Measurements from ENCODE around the gene PACRG. TPM values are rescaled to one million over a fixed set of nuclear protein-coding genes. Genes with fewer than 3 reads are reported as not detected.

PACRG gene
- total RNA-seq, 2 experiments from 2014 or later, result not detected

DNA sequence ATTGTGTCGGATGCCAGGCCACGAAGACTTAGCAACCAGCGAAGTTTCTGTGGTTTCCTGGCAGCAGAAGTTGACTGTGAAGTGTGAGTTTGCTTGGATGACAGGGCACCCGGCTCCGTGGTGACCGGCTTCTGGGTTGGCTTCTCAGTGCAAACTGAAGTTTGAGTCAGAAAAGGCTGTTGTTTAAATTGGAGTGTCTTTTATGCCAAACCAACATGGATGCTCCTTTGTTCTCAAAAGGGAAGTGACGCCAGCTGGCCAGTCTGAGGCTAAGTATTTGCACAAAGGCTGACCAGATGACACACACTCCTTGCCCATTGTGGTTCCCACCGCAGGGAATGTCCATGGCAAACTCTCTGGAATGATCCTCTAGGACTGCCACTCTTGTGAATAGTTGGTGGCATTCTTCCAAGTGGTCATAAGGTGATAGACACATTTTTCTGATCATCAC lies 521.9 kb downstream of the PACRG start:
- no peak overlapping the region for H2AFZ ChIP-seq (ENCODE audit: low read length)
- intact Hi-C loops (cut with micrococcal nuclease; ENCODE audit: unreplicated experiment), result no loop called here
- DNase-seq (ENCODE audit: low spot score), result no peak
- H3K4me1 ChIP-seq (ENCODE audit: insufficient read depth, low read length, poor library complexity, severe bottlenecking), result no peaks in the 10 kb centered on the region
- H3K36me3 ChIP-seq (ENCODE audit: insufficient read depth, low read length), result no peaks in the 10 kb centered on the region
- no peaks in the 10 kb centered on the region for H3K9me2 ChIP-seq (ENCODE audit: insufficient read depth, low read length)
- TF ChIP-seq EZH2phosphoT487 (IDR thresholded peaks at IDR 0.05; ENCODE audit: borderline replicate concordance, low read depth, low read length) (no peak), CTCF (conservative IDR thresholded peaks at IDR 0.05; ENCODE audit: low read length) (no peak)
- no peak overlapping the region for H3K27ac ChIP-seq (ENCODE audit: low read depth, low read length, poor library complexity, severe bottlenecking)
- H3K4me2 ChIP-seq (ENCODE audit: low read length), result no peak overlapping the region
- BruUV-seq (replicated peaks), result no TSS peak
- ChIA-PET POLR2A (interaction anchor here (0.5 kb wide), 1 partner anchor 637 kb away, joined by 3 read pairs; no protein-coding TSS in a partner anchor), CTCF (ENCODE audit: unreplicated experiment) (no interaction called here)
- no peaks in the 10 kb centered on the region for H4K20me1 ChIP-seq (ENCODE audit: insufficient read depth, low read length)
- no peaks in the 10 kb centered on the region for H3K79me2 ChIP-seq (ENCODE audit: insufficient read depth, low read depth, low read length)
- H3K9me3 ChIP-seq (ENCODE audit: low read length), result no peaks in the 10 kb centered on the region
- H3K4me3 ChIP-seq (ENCODE audit: low read depth, low read length, poor library complexity, severe bottlenecking), result no peak overlapping the region

- H3K4me3 ChIP-seq (ENCODE audit: low read depth, low read length, poor library complexity, severe bottlenecking), result no peak overlapping the region
- H2AFZ ChIP-seq (ENCODE audit: low read length), result no peak overlapping the region
- TF ChIP-seq CTCF (conservative IDR thresholded peaks at IDR 0.05; ENCODE audit: low read length) (no peak), EZH2phosphoT487 (IDR thresholded peaks at IDR 0.05; ENCODE audit: borderline replicate concordance, low read depth, low read length) (no peak)
- H3K27ac ChIP-seq (ENCODE audit: low read depth, low read length, poor library complexity, severe bottlenecking), result no peak overlapping the region
- no peak for DNase-seq (ENCODE audit: low spot score)
- intact Hi-C loops (cut with micrococcal nuclease; ENCODE audit: unreplicated experiment), result no loop called here
- no TSS peak for BruUV-seq (replicated peaks)
- POLR2A ChIA-PET, result interaction anchor here (0.5 kb wide), 1 partner anchor 636 kb away, joined by 3 read pairs; no protein-coding TSS in a partner anchor
- H3K79me2 ChIP-seq (ENCODE audit: insufficient read depth, low read depth, low read length), result no peaks in the 10 kb centered on the region
- no peak overlapping the region for H3K4me2 ChIP-seq (ENCODE audit: low read length)
- no peaks in the 10 kb centered on the region for H3K9me3 ChIP-seq (ENCODE audit: low read length)
- H4K20me1 ChIP-seq (ENCODE audit: insufficient read depth, low read length), result no peaks in the 10 kb centered on the region
- no peaks in the 10 kb centered on the region for H3K9me2 ChIP-seq (ENCODE audit: insufficient read depth, low read length)
- CTCF ChIA-PET (ENCODE audit: unreplicated experiment), result no interaction called here
- H3K36me3 ChIP-seq (ENCODE audit: insufficient read depth, low read length), result no peaks in the 10 kb centered on the region
- no peaks in the 10 kb centered on the region for H3K4me1 ChIP-seq (ENCODE audit: insufficient read depth, low read length, poor library complexity, severe bottlenecking)
These were observed 522.3 kb downstream of the PACRG start for GRCh38 chr6:163250116-163250515.

GRCh38 chr6:163252061-163252591 lies 524.4 kb downstream of the PACRG start:
- no TSS peak for BruUV-seq (replicated peaks)
- ChIA-PET POLR2A (no interaction called here), CTCF (ENCODE audit: unreplicated experiment) (no interaction called here)
- intact Hi-C loops (cut with micrococcal nuclease; ENCODE audit: unreplicated experiment), result no loop called here
- Histone ChIP-seq H3K9me3 (ENCODE audit: low read length) (no peaks in the 10 kb centered on the region), H3K9me2 (ENCODE audit: insufficient read depth, low read length) (no peaks in the 10 kb centered on the region), H3K4me3 (ENCODE audit: low read depth, low read length, poor library complexity, severe bottlenecking) (no peak overlapping the region), H3K4me2 (ENCODE audit: low read length) (no peak overlapping the region), H4K20me1 (ENCODE audit: insufficient read depth, low read length) (no peaks in the 10 kb centered on the region), H3K27ac (ENCODE audit: low read depth, low read length, poor library complexity, severe bottlenecking) (no peak overlapping the region), H3K36me3 (ENCODE audit: insufficient read depth, low read length) (no peaks in the 10 kb centered on the region), H3K4me1 (ENCODE audit: insufficient read depth, low read length, poor library complexity, severe bottlenecking) (no peaks in the 10 kb centered on the region), H3K79me2 (ENCODE audit: insufficient read depth, low read depth, low read length) (no peaks in the 10 kb centered on the region), H2AFZ (ENCODE audit: low read length) (no peak overlapping the region)
- DNase-seq (ENCODE audit: low spot score), result no peak
- TF ChIP-seq CTCF (conservative IDR thresholded peaks at IDR 0.05; ENCODE audit: low read length) (no peak), EZH2phosphoT487 (IDR thresholded peaks at IDR 0.05; ENCODE audit: borderline replicate concordance, low read depth, low read length) (no peak)

Data from OCI-LY7 (cell line).